Measurements from ENCODE around the gene PTPRD. TPM values are rescaled to one million over a fixed set of nuclear protein-coding genes. Genes with fewer than 3 reads are reported as not detected.

PTPRD gene
- total RNA-seq, 3 donors from 2014 or later: 2.9 to 5.4 (median 3.6) TPM

- TF ChIP-seq POLR2A (IDR thresholded peaks at IDR 0.05) (no peak), POLR2AphosphoS5 (IDR thresholded peaks at IDR 0.05) (no peak)
- TF ChIP-seq, protein P1, sequence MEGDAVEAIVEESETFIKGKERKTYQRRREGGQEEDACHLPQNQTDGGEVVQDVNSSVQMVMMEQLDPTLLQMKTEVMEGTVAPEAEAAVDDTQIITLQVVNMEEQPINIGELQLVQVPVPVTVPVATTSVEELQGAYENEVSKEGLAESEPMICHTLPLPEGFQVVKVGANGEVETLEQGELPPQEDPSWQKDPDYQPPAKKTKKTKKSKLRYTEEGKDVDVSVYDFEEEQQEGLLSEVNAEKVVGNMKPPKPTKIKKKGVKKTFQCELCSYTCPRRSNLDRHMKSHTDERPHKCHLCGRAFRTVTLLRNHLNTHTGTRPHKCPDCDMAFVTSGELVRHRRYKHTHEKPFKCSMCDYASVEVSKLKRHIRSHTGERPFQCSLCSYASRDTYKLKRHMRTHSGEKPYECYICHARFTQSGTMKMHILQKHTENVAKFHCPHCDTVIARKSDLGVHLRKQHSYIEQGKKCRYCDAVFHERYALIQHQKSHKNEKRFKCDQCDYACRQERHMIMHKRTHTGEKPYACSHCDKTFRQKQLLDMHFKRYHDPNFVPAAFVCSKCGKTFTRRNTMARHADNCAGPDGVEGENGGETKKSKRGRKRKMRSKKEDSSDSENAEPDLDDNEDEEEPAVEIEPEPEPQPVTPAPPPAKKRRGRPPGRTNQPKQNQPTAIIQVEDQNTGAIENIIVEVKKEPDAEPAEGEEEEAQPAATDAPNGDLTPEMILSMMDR (IDR thresholded peaks at IDR 0.05): no peak
- intact Hi-C loops (cut with DNase I; ENCODE audit: low total_unique reads): no loop called here
- no peak for DNase-seq (ENCODE audit: low spot score in 2 of 2)
- H3K27me3 ChIP-seq: no peaks in the 10 kb centered on the region
- no peaks in the 10 kb centered on the region for H3K4me1 ChIP-seq
- H3K36me3 ChIP-seq: no peaks in the 10 kb centered on the region
- H3K9me3 ChIP-seq: no peaks in the 10 kb centered on the region
- H3K27ac ChIP-seq: no peak overlapping the region
- no peak overlapping the region for H3K4me3 ChIP-seq
These were observed 1813.2 kb downstream of the PTPRD start for GRCh38 chr9:8799615-8800014.

GRCh38 chr9:8799206-8799605 is 1813.6 kb downstream of the PTPRD start:
- no peak overlapping the region for H3K27ac ChIP-seq
- no peak for DNase-seq (ENCODE audit: low spot score in 2 of 2)
- H3K27me3 ChIP-seq: no peaks in the 10 kb centered on the region
- H3K4me1 ChIP-seq: no peaks in the 10 kb centered on the region
- H3K9me3 ChIP-seq: no peaks in the 10 kb centered on the region
- intact Hi-C loops (cut with DNase I; ENCODE audit: low total_unique reads): no loop called here
- no peaks in the 10 kb centered on the region for H3K36me3 ChIP-seq
- TF ChIP-seq POLR2A (IDR thresholded peaks at IDR 0.05) (no peak), POLR2AphosphoS5 (IDR thresholded peaks at IDR 0.05) (no peak)
- H3K4me3 ChIP-seq: no peak overlapping the region

- TF ChIP-seq, protein P1 (IDR thresholded peaks at IDR 0.05): no peak
- TF ChIP-seq POLR2AphosphoS5 (IDR thresholded peaks at IDR 0.05): no peak
- TF ChIP-seq POLR2A (IDR thresholded peaks at IDR 0.05): no peak
- no peak overlapping the region for H3K27ac ChIP-seq
- intact Hi-C loops (cut with DNase I; ENCODE audit: low total_unique reads): no loop called here
These were observed 1828.0 kb downstream of the PTPRD start for GRCh38 chr9:8784838-8785237.

DNA sequence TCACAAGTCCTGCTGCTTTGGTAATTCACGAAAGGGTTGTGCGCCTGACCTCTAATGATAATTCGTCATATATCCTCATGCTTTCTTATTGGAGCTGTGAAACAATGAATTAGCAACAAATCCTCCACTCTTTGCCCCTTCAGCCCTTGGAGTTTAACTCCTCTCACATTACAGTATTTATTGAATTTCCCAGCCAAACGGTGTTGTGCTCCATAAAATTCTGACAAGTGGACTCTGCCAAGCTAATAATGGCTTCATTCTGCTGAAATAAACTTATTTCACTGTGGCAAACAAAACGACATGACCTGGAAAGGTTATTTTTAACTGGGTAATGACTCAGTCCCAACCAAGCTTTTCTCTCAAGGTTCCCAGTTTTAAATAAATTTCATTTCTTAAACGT is 1828.9 kb downstream of the PTPRD start:
- Histone ChIP-seq H3K4me1 (no peaks in the 10 kb centered on the region), H3K27ac (no peak overlapping the region), H3K36me3 (no peaks in the 10 kb centered on the region), H3K4me3 (no peak overlapping the region), H3K9me3 (no peaks in the 10 kb centered on the region), H3K27me3 (no peaks in the 10 kb centered on the region)
- TF ChIP-seq, protein P1 (IDR thresholded peaks at IDR 0.05): no peak
- no peak for TF ChIP-seq POLR2AphosphoS5 (IDR thresholded peaks at IDR 0.05)
- TF ChIP-seq POLR2A (IDR thresholded peaks at IDR 0.05): no peak
- intact Hi-C loops (cut with DNase I; ENCODE audit: low total_unique reads): no loop called here
- DNase-seq (ENCODE audit: low spot score in 2 of 2): no peak

More at GRCh38 chr9:8784838-8785237, 1828.0 kb downstream of the PTPRD start:
- Histone ChIP-seq H3K4me3 (no peak overlapping the region), H3K9me3 (no peaks in the 10 kb centered on the region), H3K4me1 (no peaks in the 10 kb centered on the region), H3K36me3 (no peaks in the 10 kb centered on the region), H3K27me3 (no peaks in the 10 kb centered on the region)
- no peak for DNase-seq (ENCODE audit: low spot score in 2 of 2)

GRCh38 chr9:8782237-8782636 is 1830.6 kb downstream of the PTPRD start:
- H3K4me3 ChIP-seq: no peak overlapping the region
- H3K4me1 ChIP-seq: no peaks in the 10 kb centered on the region
- TF ChIP-seq, protein P1 (IDR thresholded peaks at IDR 0.05): no peak
- TF ChIP-seq POLR2A (IDR thresholded peaks at IDR 0.05) (no peak), POLR2AphosphoS5 (IDR thresholded peaks at IDR 0.05) (no peak)
- H3K9me3 ChIP-seq: no peaks in the 10 kb centered on the region
- H3K36me3 ChIP-seq: no peaks in the 10 kb centered on the region
- DNase-seq (ENCODE audit: low spot score in 2 of 2): no peak
- intact Hi-C loops (cut with DNase I; ENCODE audit: low total_unique reads): no loop called here
- H3K27me3 ChIP-seq: no peaks in the 10 kb centered on the region
- no peak overlapping the region for H3K27ac ChIP-seq

DNA sequence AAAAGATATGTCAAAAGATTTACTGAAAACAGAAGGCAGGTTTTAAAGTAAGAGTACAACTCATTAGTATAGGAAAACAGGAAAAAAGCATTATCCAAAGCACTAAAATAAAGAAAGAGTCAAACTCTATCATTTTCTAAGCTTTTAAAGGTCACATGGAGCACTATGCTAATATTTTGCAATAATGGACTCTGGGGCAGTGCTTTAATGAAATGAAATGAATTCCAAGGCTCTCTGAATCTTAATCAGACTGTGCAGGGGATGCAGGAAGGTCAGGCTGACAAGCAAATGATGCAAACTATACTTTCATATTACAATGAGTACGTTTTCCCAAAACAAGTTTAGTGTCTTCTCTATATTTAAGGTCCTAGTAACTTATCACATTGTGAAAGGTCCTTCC is 1831.3 kb downstream of the PTPRD start:
- no peaks in the 10 kb centered on the region for H3K36me3 ChIP-seq
- intact Hi-C loops (cut with DNase I; ENCODE audit: low total_unique reads): no loop called here
- H3K9me3 ChIP-seq: no peaks in the 10 kb centered on the region
- TF ChIP-seq POLR2A (IDR thresholded peaks at IDR 0.05): no peak
- no peak for TF ChIP-seq POLR2AphosphoS5 (IDR thresholded peaks at IDR 0.05)
- TF ChIP-seq, protein P1 (IDR thresholded peaks at IDR 0.05): no peak
- H3K4me1 ChIP-seq: no peaks in the 10 kb centered on the region
- H3K27me3 ChIP-seq: no peaks in the 10 kb centered on the region
- H3K27ac ChIP-seq: no peak overlapping the region
- H3K4me3 ChIP-seq: no peak overlapping the region
- DNase-seq (ENCODE audit: low spot score in 2 of 2): no peak
